Measurements from ENCODE around the gene NUDT14. TPM values are rescaled to one million over a fixed set of nuclear protein-coding genes. Genes with fewer than 3 reads are reported as not detected.

Gene NUDT14
- total and polyA plus RNA-seq, 2 of the 8 experiments (the other 6 are each of a cell fraction or from before 2014, with no cell fraction given) = 25.5 to 33.3 TPM

DNA sequence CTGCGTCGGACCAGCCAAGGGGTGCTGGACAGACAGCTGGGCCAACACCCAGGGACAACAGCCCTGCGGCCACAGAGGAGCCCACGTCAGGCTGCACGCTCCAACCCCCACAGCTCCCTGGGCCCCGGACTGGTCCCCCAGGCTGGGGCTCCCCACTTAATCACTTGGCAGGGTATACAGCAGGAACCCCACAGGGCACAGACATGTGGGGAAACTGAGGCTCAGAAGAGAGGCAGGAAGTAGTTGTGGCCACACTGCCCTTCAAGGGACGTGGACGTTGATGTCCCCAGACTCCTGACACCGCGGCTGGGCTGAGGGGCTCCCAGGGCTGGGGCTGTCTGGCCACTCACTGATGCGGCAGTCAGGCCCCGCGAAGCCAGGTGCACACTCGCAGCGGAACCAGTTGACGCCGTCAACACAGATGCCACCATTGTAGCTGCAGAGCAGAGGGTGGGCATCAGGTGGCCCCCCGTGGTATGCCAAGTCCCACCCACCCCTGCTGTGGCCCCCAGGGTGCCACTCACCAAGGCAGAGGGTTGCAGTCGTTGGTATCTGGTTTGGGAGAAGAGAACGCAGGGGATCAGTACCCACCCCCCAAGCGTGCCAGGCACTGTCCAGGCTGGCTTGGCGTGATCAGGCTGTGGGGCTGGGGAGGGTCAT is 34.0 kb downstream of the NUDT14 start:
- no peak for FAIRE-seq

More for the DNA sequence above, 34.0 kb downstream of the NUDT14 start:
- no peak overlapping the region for H2BK15ac ChIP-seq (ENCODE audit: low read length)
- ChIA-PET POLR2A (ENCODE audit: partially characterized antibody) (no interaction called here), CTCF (ENCODE audit: partially characterized antibody) (interaction anchor here (0.6 to 1.4 kb wide), 3 partner anchors 18 to 287 kb away, joined by 4 to 7 read pairs (median 4); no protein-coding TSS in a partner anchor)
- no peak overlapping the region for H3K14ac ChIP-seq (ENCODE audit: insufficient read length)
- H3K18ac ChIP-seq (ENCODE audit: extremely low read depth, low read length) = no peak overlapping the region
- H2BK20ac ChIP-seq (ENCODE audit: low read length) = no peak overlapping the region
- H4K20me1 ChIP-seq (replicated peaks in 1 of 2; ENCODE audit: control insufficient read depth in 1 of 2, insufficient read depth in 2 of 2, low read length in 2 of 2) = peaks cover 0 to 2% of the 10 kb centered on the region in 2 experiments
- no peak overlapping the region for H3K23ac ChIP-seq (ENCODE audit: insufficient read length)
- H3K4ac ChIP-seq (replicated peaks; ENCODE audit: insufficient read length, low read depth, low read length) = no peak overlapping the region
- H3K9me3 ChIP-seq (ENCODE audit: insufficient read depth in 2 of 2, low read depth in 1 of 2, low read length in 1 of 2) = no peaks in the 10 kb centered on the region; a peak in 1 of 4 replicates
- H3K27ac ChIP-seq (ENCODE audit: low read depth, low read length) = no peak overlapping the region
- WGBS, 2 experiments (ENCODE audit: extremely low coverage in 1 of 2, insufficient coverage in 1 of 2, insufficient read length in 1 of 2, insufficient replicate concordance in 2 of 2, low coverage in 1 of 2, low lambda C conversion rate in 2 of 2, missing lambda C conversion rate in 1 of 2) = 92% methylated on average over 21 of the region's 22 CpGs; no CpG with 5 or more reads in 1 of the 2 experiments
- H4K91ac ChIP-seq (replicated peaks; ENCODE audit: insufficient read length, low read length) = no peak overlapping the region
- no peaks in the 10 kb centered on the region for H3K79me1 ChIP-seq (ENCODE audit: low read depth, low read length)
- peaks cover 0 to 4% (median 0%) of the 10 kb centered on the region in 4 experiments; a peak in 1 of 8 replicates for H3K36me3 ChIP-seq (ENCODE audit: control insufficient read depth in 2 of 4, insufficient read depth in 4 of 4, low read length in 3 of 4)
- H3K27me3 ChIP-seq (replicated peaks in 1 of 4; ENCODE audit: control insufficient read depth in 3 of 4, extremely low read depth in 1 of 4, insufficient read depth in 3 of 4, low read length in 3 of 4) = no peaks in the 10 kb centered on the region
- no peak overlapping the region for H3K56ac ChIP-seq (replicated peaks; ENCODE audit: insufficient read length, low read depth, low read length)
- no peaks in the 10 kb centered on the region for H3K79me2 ChIP-seq (ENCODE audit: control insufficient read depth in 1 of 2, insufficient read depth in 2 of 2, low read length in 2 of 2)
- no peak overlapping the region for H3K4me3 ChIP-seq (ENCODE audit: extremely low read depth in 1 of 4, insufficient read depth in 2 of 4, low read depth in 3 of 4, low read length in 4 of 4)
- H3K4me1 ChIP-seq (replicated peaks in 1 of 4; ENCODE audit: control insufficient read depth in 3 of 4, insufficient read depth in 4 of 4, low read length in 3 of 4) = peaks cover 0 to 2% (median 0%) of the 10 kb centered on the region in 4 experiments; a peak in 1 of 7 replicates
- no peak overlapping the region for H2BK5ac ChIP-seq (ENCODE audit: low read depth, low read length)
- TF ChIP-seq, protein P1, sequence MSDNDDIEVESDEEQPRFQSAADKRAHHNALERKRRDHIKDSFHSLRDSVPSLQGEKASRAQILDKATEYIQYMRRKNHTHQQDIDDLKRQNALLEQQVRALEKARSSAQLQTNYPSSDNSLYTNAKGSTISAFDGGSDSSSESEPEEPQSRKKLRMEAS (IDR thresholded peaks at IDR 0.05) = no peak
- TF ChIP-seq, protein P2, sequence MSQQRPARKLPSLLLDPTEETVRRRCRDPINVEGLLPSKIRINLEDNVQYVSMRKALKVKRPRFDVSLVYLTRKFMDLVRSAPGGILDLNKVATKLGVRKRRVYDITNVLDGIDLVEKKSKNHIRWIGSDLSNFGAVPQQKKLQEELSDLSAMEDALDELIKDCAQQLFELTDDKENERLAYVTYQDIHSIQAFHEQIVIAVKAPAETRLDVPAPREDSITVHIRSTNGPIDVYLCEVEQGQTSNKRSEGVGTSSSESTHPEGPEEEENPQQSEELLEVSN (IDR thresholded peaks at IDR 0.05) = no peak
- H4K5ac ChIP-seq (ENCODE audit: insufficient read length, low read depth, low read length) = no peak overlapping the region
- no peak overlapping the region for H3K9ac ChIP-seq (replicated peaks in 1 of 4; ENCODE audit: extremely low read depth in 1 of 4, low read depth in 3 of 4, low read length in 3 of 4)
- DNase-seq (ENCODE audit: low read depth in 1 of 2, low spot score in 2 of 2) = peak in 1 of 2 experiments; percentile 41
- no peak overlapping the region for H2AFZ ChIP-seq (ENCODE audit: low read length)
- H3K23me2 ChIP-seq (ENCODE audit: low read depth, low read length) = no peaks in the 10 kb centered on the region
- H4K8ac ChIP-seq (ENCODE audit: extremely low read depth, insufficient read depth, low read length) = no peak overlapping the region; the same call in 1 of the 2 replicates
- H2BK120ac ChIP-seq (replicated peaks; ENCODE audit: low read depth, low read length) = no peak overlapping the region
- no peak overlapping the region for H2BK12ac ChIP-seq (ENCODE audit: low read depth, low read length)
- H2AK5ac ChIP-seq (ENCODE audit: low read depth, low read length) = no peak overlapping the region
- no peak overlapping the region for H3K4me2 ChIP-seq (ENCODE audit: insufficient read depth in 1 of 2, low read depth in 2 of 2, low read length in 2 of 2)
